22Rv1 (cell line): Measurements from ENCODE around the gene STPG4.

Experiments
- H3K27ac ChIP-seq: fragments of 450-650 bp; 2 replicates; pipeline ENCODE4 v1.5.1; 2017
- CTCF ChIP-seq: fragments of 450-650 bp; IDR thresholded peaks from 2 replicates; pipeline ENCODE4 v1.5.1; 2017; ENCODE audit warnings: mild to moderate bottlenecking
- ZFX ChIP-seq: fragments of 450-650 bp; IDR thresholded peaks from 2 replicates; pipeline ENCODE4 v1.6.1; 2017; ENCODE audit warnings: antibody characterized with exemption, borderline replicate concordance

STPG4 gene

GRCh38 chr2:47091118-47091517 is 64.0 kb downstream of the STPG4 start:
- TF ChIP-seq ZFX = no peak
- TF ChIP-seq CTCF = no peak
- H3K27ac ChIP-seq = no peak overlapping the region

GRCh38 chr2:47089083-47089464 is 66.0 kb downstream of the STPG4 start:
- no peak overlapping the region for H3K27ac ChIP-seq
- TF ChIP-seq ZFX = no peak
- TF ChIP-seq CTCF = no peak

GRCh38 chr2:47088371-47089082 is 66.6 kb downstream of the STPG4 start:
- TF ChIP-seq ZFX (no peak), CTCF (no peak)
- no peak overlapping the region for H3K27ac ChIP-seq

GRCh38 chr2:47087051-47087450 is 68.1 kb downstream of the STPG4 start:
- no peak overlapping the region for H3K27ac ChIP-seq
- TF ChIP-seq ZFX = no peak
- TF ChIP-seq CTCF = no peak

- TF ChIP-seq CTCF = no peak
- no peak for TF ChIP-seq ZFX
- H3K27ac ChIP-seq = no peak overlapping the region
Observed at GRCh38 chr2:47086571-47086970, 68.5 kb downstream of the STPG4 start.

GRCh38 chr2:47086054-47086471 is 69.0 kb downstream of the STPG4 start:
- TF ChIP-seq CTCF = no peak
- TF ChIP-seq ZFX = no peak
- no peak overlapping the region for H3K27ac ChIP-seq

- TF ChIP-seq ZFX (no peak), CTCF (no peak)
- H3K27ac ChIP-seq = no peak overlapping the region
Observed at GRCh38 chr2:47083886-47084687, 71.0 kb downstream of the STPG4 start.
